Measurements from ENCODE around the gene LGALS9C. TPM values are rescaled to one million over a fixed set of nuclear protein-coding genes. Genes with fewer than 3 reads are reported as not detected.
"Not testable (repeated sequence)": the region's sequence is repeated elsewhere in the genome, so short reads cannot be mapped to it uniquely, and the experiment has no call there.

LGALS9C gene
- under 1 TPM; 0.45 to 0.54 TPM for total RNA-seq

- H3K27ac Mint-ChIP-seq; H3K36me3 Mint-ChIP-seq (ENCODE audit: low read depth); H3K4me3 Mint-ChIP-seq; CTCF ChIA-PET; intact Hi-C loops (cut with micrococcal nuclease); H3K27me3 Mint-ChIP-seq (ENCODE audit: low read depth); H3K4me1 Mint-ChIP-seq (ENCODE audit: low read depth); H3K9me3 Mint-ChIP-seq: not testable (repeated sequence)
- peak; percentile 15 for DNase-seq
These were observed at the start of gene LGALS9C for GRCh38 chr17:18476508-18477308. LGALS9C (plus strand) TSS chr17:18476789; CDS start chr17:18476855, 66 bp downstream.

GRCh38 chr17:18432206-18432605, 44.4 kb upstream of the LGALS9C start:
- intact Hi-C loops (cut with micrococcal nuclease); CTCF ChIA-PET: not testable (repeated sequence)

GRCh38 chr17:18439465-18439870, 37.1 kb upstream of the LGALS9C start:
- H3K4me1 Mint-ChIP-seq (ENCODE audit: low read depth); CTCF ChIA-PET; H3K27ac Mint-ChIP-seq; DNase-seq; intact Hi-C loops (cut with micrococcal nuclease); H3K27me3 Mint-ChIP-seq (ENCODE audit: low read depth); H3K4me3 Mint-ChIP-seq; H3K36me3 Mint-ChIP-seq (ENCODE audit: low read depth); H3K9me3 Mint-ChIP-seq: not testable (repeated sequence)

More at GRCh38 chr17:18432206-18432605, 44.4 kb upstream of the LGALS9C start:
- not testable (repeated sequence) for H3K4me1 Mint-ChIP-seq (ENCODE audit: low read depth); H3K4me3 Mint-ChIP-seq; H3K27ac Mint-ChIP-seq; DNase-seq; H3K36me3 Mint-ChIP-seq (ENCODE audit: low read depth); H3K9me3 Mint-ChIP-seq; H3K27me3 Mint-ChIP-seq (ENCODE audit: low read depth)

DNA sequence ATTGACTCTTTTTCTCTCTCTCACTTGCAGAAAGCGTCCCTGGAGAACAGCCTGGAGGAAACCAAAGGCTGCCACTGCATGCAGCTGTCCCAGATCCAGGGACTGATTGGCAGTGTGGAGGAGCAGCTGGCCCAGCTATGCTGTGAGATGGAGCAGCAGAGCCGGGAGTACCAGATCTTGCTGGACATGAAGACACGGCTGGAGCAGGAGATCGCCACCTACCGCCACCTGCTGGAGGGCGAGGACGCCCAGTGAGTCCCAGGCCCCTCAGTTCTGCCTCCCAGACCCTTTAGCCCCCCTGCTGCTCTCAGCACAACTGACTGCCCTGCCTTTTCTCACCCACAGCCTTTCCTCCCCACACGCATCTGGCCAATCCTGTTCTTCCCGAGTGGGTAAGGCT, 34.5 kb upstream of the LGALS9C start:
- intact Hi-C loops (cut with micrococcal nuclease); H3K4me3 Mint-ChIP-seq; H3K27ac Mint-ChIP-seq; H3K4me1 Mint-ChIP-seq (ENCODE audit: low read depth); CTCF ChIA-PET; H3K9me3 Mint-ChIP-seq; H3K36me3 Mint-ChIP-seq (ENCODE audit: low read depth); H3K27me3 Mint-ChIP-seq (ENCODE audit: low read depth): not testable (repeated sequence)
- peak; percentile 55 for DNase-seq

DNA sequence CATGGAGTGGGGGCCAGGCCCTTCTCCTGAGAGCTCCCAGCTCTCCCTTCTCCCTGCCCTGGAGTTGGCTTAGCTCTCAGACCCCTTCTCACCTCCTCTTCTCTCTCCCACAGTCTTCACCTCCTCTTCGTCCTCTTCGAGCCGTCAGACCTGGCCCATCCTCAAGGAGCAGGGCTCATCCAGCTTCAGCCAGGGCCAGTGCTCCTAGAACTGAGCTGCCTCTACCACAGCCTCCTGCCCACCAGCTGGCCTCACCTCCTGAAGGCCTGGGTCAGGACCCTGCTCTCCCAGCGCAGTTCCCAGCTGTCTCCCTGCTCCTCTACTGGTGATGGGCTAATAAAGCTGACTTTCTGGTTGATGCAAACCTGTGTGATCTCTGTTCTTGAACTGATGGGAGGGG, 34.1 kb upstream of the LGALS9C start:
- DNase-seq; H3K36me3 Mint-ChIP-seq (ENCODE audit: low read depth): not testable (repeated sequence)

DNA sequence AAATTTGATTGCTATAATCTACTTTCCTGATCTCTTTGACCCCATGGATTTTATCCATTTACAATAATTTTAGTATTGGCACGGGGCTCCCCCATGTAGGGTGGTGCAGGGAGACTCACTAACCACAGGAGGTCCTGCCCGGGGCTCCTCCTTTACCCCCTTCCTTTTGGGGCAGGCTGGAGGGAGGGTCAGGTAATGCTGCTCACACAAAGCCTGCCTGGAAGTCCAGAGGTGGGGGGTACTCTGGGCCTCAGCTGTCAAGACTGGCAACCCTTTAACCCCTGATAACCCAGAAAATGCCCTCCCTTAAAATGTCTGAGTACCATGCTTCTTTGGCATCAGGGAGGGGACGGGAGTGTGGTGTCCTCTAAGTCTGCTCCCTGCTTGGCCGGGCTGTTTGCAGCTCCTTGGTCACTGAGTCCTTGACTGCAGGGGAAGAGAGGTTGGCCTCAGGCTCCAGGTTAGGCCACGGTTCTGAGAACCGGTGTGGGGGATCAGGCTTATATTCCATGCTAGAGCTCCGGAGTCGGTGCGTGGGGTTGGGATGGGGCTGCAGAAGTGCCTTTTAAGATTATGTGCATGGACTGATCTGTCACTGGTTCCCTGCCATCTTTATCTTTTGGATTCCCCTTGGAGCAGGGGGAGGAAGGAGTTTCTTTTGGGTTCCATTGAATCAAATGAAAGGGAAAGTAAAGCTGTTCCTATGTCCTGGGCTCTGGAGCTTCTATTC, 28.9 kb upstream of the LGALS9C start:
- H3K9me3 Mint-ChIP-seq; DNase-seq; H3K4me1 Mint-ChIP-seq (ENCODE audit: low read depth); H3K4me3 Mint-ChIP-seq; H3K27me3 Mint-ChIP-seq (ENCODE audit: low read depth); CTCF ChIA-PET; H3K36me3 Mint-ChIP-seq (ENCODE audit: low read depth); H3K27ac Mint-ChIP-seq; intact Hi-C loops (cut with micrococcal nuclease): not testable (repeated sequence)

More for the DNA sequence above, 34.1 kb upstream of the LGALS9C start:
- H3K27ac Mint-ChIP-seq; H3K4me3 Mint-ChIP-seq; intact Hi-C loops (cut with micrococcal nuclease); H3K27me3 Mint-ChIP-seq (ENCODE audit: low read depth); H3K4me1 Mint-ChIP-seq (ENCODE audit: low read depth); H3K9me3 Mint-ChIP-seq; CTCF ChIA-PET: not testable (repeated sequence)

DNA sequence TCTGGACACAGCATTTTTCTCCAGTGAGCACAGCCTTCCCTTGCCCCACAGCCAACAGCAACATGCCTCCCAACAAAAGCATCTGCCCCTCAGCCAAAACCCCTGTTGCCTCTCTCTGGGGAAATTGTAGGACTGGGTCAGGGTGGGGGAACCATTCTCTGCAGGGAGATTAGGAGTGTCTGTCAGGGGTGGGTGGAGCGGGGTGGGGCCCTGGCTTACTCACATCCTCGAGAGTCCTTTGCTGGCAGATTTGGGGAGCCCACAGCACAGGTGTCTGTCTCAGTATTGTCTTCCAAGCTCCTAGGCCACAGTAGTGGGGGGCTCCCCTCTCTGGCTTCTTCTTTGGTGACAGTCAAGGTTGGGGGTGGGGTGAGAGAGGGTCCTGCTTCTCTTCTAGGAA, 28.3 kb upstream of the LGALS9C start:
- H3K4me3 Mint-ChIP-seq; H3K9me3 Mint-ChIP-seq; H3K27ac Mint-ChIP-seq; CTCF ChIA-PET; H3K4me1 Mint-ChIP-seq (ENCODE audit: low read depth); H3K27me3 Mint-ChIP-seq (ENCODE audit: low read depth); DNase-seq; intact Hi-C loops (cut with micrococcal nuclease); H3K36me3 Mint-ChIP-seq (ENCODE audit: low read depth): not testable (repeated sequence)

- H3K27me3 Mint-ChIP-seq (ENCODE audit: low read depth); H3K4me1 Mint-ChIP-seq (ENCODE audit: low read depth); CTCF ChIA-PET; H3K27ac Mint-ChIP-seq; intact Hi-C loops (cut with micrococcal nuclease); H3K9me3 Mint-ChIP-seq; H3K4me3 Mint-ChIP-seq; H3K36me3 Mint-ChIP-seq (ENCODE audit: low read depth); DNase-seq: not testable (repeated sequence)
These were observed 26.8 kb upstream of the LGALS9C start for GRCh38 chr17:18449833-18450232.

DNA sequence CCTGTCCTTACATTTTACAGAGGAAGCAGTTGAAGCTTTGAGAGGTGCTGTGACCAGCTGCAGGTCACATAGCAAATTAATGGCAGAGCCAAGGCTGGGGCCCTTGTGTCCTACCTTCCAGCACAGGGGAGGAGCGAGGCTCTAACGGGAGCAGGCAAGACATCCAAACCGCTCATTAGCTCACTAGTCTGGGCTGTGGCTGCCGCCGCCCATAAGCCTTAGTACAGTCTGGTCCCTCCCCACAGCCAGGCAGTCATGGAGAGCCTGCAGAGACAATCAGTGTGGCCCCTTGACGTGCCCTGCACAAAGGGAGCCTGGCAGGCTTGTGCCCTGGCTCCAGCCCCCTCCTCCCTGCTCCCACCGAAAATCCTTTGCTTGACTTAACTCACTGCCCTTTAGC, 25.6 kb upstream of the LGALS9C start:
- H3K36me3 Mint-ChIP-seq (ENCODE audit: low read depth); H3K27me3 Mint-ChIP-seq (ENCODE audit: low read depth); H3K9me3 Mint-ChIP-seq; DNase-seq; H3K4me3 Mint-ChIP-seq; H3K27ac Mint-ChIP-seq; H3K4me1 Mint-ChIP-seq (ENCODE audit: low read depth); intact Hi-C loops (cut with micrococcal nuclease); CTCF ChIA-PET: not testable (repeated sequence)

DNA sequence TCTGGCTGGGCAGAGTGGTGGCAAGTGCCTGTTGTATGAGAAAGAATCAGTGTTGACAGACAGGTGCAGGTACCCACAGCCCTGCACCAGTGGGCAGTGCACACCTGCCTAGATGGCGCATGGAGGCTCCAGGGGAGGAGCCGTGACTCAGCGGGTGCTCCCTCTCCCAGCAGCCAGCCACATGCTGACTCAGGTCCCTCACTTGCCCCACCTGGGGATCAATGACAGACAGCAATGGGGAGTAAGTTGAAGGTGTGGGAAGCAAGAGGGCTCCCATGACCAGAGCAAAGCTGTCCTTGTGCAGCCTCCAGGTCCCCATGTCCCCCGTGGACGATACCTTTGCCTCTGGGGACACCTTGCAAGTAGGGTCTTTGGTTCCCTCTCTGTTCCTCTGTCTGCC, 24.6 kb upstream of the LGALS9C start:
- intact Hi-C loops (cut with micrococcal nuclease); H3K27ac Mint-ChIP-seq; H3K9me3 Mint-ChIP-seq; H3K4me1 Mint-ChIP-seq (ENCODE audit: low read depth); H3K27me3 Mint-ChIP-seq (ENCODE audit: low read depth); H3K4me3 Mint-ChIP-seq; DNase-seq; H3K36me3 Mint-ChIP-seq (ENCODE audit: low read depth); CTCF ChIA-PET: not testable (repeated sequence)

DNA sequence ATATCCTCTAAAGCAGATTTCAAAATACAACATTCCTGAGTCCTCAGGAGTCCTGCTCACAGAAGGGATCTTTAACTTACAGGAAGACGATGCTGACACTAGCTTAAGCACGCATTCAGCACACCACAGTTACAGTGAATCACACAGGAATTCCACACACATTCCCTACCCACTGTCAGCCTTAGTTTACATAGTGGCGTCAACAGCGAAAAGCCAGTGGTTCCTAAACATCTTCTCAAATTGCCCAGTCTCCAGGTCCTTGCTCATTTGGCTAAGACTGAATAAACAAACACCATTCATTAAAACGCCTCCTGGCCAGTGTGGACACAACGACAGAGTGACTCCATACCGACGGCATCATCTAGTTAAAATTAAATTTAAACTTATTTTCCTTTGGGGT, 17.6 kb upstream of the LGALS9C start:
- intact Hi-C loops (cut with micrococcal nuclease); H3K9me3 Mint-ChIP-seq; H3K36me3 Mint-ChIP-seq (ENCODE audit: low read depth); H3K27ac Mint-ChIP-seq; CTCF ChIA-PET; H3K27me3 Mint-ChIP-seq (ENCODE audit: low read depth); H3K4me3 Mint-ChIP-seq; DNase-seq; H3K4me1 Mint-ChIP-seq (ENCODE audit: low read depth): not testable (repeated sequence)

GRCh38 chr17:18463831-18464502, 12.6 kb upstream of the LGALS9C start:
- intact Hi-C loops (cut with micrococcal nuclease); H3K27ac Mint-ChIP-seq; H3K4me3 Mint-ChIP-seq; H3K36me3 Mint-ChIP-seq (ENCODE audit: low read depth); DNase-seq; H3K27me3 Mint-ChIP-seq (ENCODE audit: low read depth); H3K4me1 Mint-ChIP-seq (ENCODE audit: low read depth); CTCF ChIA-PET; H3K9me3 Mint-ChIP-seq: not testable (repeated sequence)
